ENCODE data around the gene GIPC3.
"Not testable (repeated sequence)": the region's sequence is repeated elsewhere in the genome, so short reads cannot be mapped to it uniquely, and the experiment has no call there.

DNA sequence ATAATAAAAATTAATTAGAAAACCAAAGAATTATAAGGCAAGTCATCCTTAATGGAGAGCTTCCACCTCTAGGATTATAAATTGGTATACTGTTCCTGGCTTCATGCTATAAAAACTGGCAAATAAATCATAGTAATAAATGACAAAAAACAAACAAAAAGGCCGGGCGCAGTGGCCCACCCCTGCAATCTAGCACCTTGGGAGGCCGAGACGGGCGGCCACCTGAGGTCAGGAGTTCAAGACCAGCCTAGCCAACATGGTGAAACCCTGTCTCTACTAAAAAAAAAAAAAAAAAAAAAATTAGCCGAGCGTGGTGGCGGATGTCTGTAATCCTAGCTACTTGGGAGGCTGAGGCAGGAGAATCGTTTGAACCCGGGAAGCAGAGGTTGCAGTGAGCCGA lies 15.2 kb upstream of the GIPC3 start:
- TF ChIP-seq POLR2A (IDR thresholded peaks at IDR 0.05): not testable (repeated sequence)
- TF ChIP-seq, protein P1, sequence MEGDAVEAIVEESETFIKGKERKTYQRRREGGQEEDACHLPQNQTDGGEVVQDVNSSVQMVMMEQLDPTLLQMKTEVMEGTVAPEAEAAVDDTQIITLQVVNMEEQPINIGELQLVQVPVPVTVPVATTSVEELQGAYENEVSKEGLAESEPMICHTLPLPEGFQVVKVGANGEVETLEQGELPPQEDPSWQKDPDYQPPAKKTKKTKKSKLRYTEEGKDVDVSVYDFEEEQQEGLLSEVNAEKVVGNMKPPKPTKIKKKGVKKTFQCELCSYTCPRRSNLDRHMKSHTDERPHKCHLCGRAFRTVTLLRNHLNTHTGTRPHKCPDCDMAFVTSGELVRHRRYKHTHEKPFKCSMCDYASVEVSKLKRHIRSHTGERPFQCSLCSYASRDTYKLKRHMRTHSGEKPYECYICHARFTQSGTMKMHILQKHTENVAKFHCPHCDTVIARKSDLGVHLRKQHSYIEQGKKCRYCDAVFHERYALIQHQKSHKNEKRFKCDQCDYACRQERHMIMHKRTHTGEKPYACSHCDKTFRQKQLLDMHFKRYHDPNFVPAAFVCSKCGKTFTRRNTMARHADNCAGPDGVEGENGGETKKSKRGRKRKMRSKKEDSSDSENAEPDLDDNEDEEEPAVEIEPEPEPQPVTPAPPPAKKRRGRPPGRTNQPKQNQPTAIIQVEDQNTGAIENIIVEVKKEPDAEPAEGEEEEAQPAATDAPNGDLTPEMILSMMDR (IDR thresholded peaks at IDR 0.05): not testable (repeated sequence)

Data from adrenal gland (tissue), 5 donors.